AG10803 (cell line): ENCODE data around the gene RBM8A.

Experiments
- DNase-seq: peaks from one replicate; pipeline ENCODE4 v3.0.0; 2010; ENCODE audit warnings: low read depth
- H3K4me3 ChIP-seq: 2 replicates; pipeline ENCODE4 v1.5.1; 2011; ENCODE audit warnings: mild to moderate bottlenecking, low read length, control low read depth
- TF ChIP-seq, protein P1 (sequence below): conservative IDR thresholded peaks from 2 replicates; pipeline ENCODE4 v1.5.1; 2011; ENCODE audit warnings: mild to moderate bottlenecking, low read length, control low read depth, inconsistent platforms

Gene RBM8A

DNA sequence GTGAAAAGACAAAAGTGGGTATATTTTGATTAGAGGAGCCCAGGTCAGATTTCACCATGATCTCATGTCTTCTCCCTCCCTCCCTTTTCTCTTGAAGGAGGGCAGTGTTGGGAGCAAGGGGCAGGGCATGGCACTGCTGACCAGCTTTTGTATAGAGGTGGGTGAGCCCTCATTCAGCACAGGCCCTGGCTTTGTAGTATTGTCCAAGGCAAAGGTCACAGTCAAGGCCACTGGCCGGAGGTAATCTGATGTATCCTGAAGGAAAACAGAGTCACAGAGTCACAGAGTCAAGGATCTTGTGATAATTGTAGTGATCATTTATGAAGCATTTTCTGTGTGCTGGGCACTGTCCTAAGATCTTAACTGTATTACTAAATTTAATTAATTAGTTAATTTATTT is 29.3 kb downstream of the RBM8A start:
- no peak for DNase-seq
- H3K4me3 ChIP-seq: no peak overlapping the region
- TF ChIP-seq, protein P1, sequence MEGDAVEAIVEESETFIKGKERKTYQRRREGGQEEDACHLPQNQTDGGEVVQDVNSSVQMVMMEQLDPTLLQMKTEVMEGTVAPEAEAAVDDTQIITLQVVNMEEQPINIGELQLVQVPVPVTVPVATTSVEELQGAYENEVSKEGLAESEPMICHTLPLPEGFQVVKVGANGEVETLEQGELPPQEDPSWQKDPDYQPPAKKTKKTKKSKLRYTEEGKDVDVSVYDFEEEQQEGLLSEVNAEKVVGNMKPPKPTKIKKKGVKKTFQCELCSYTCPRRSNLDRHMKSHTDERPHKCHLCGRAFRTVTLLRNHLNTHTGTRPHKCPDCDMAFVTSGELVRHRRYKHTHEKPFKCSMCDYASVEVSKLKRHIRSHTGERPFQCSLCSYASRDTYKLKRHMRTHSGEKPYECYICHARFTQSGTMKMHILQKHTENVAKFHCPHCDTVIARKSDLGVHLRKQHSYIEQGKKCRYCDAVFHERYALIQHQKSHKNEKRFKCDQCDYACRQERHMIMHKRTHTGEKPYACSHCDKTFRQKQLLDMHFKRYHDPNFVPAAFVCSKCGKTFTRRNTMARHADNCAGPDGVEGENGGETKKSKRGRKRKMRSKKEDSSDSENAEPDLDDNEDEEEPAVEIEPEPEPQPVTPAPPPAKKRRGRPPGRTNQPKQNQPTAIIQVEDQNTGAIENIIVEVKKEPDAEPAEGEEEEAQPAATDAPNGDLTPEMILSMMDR: no peak

DNA sequence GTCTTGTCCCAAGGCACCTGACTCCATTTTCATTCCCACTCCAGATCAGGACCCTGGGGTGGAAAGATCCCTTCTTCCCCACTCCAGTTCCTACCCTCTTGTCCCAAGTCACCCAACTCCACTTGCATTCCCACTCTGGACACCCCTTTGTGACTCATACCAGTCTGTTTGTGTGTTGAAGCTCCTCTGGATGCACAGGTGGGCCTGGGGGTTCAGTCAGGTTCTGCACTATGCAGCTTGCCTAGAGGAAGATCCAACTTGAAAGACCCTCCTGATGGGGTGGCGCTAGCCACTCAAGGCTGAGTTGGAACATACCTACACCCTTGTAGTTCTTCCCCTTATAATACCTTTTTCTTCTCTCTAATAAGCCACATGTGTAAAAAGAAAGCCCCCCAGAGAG is 31.8 kb downstream of the RBM8A start:
- TF ChIP-seq, protein P1: no peak
- no peak for DNase-seq
- H3K4me3 ChIP-seq: no peak overlapping the region

DNA sequence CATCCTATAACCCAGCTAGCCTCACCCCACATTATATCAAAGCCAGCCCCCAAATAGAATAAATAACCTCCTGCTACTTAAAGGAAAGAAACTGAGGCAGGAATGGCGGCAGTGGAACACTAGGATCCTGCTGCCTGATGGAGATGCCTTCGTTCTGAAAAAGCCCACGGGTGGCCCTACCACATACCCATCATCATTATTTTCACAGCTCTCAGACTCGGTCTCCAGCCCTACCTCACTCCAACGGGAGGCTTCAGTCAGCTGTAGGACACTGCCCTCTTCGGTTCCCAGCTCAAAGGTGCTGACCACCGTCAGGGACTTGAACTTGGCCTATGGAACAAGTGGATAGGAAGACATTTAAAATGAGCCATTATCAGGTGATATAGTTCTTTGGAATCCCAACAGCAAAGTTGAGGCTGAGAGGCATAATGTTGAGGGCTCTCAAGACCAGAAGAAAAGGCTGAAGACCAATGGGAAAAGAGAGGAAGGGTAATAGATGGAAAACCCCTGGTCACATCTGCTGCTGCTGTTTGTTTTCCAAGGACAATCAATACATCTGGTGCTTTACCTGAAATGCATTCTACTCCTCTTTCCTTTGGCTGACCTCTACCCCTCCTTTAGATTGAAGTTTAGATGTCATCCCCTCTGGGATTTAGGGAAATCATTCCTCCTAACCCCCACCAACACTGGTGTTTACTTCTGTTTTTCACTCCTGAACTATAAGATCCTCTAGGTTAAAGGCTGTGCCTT is 33.8 kb downstream of the RBM8A start:
- no peak overlapping the region for H3K4me3 ChIP-seq
- TF ChIP-seq, protein P1: no peak
- no peak for DNase-seq

DNA sequence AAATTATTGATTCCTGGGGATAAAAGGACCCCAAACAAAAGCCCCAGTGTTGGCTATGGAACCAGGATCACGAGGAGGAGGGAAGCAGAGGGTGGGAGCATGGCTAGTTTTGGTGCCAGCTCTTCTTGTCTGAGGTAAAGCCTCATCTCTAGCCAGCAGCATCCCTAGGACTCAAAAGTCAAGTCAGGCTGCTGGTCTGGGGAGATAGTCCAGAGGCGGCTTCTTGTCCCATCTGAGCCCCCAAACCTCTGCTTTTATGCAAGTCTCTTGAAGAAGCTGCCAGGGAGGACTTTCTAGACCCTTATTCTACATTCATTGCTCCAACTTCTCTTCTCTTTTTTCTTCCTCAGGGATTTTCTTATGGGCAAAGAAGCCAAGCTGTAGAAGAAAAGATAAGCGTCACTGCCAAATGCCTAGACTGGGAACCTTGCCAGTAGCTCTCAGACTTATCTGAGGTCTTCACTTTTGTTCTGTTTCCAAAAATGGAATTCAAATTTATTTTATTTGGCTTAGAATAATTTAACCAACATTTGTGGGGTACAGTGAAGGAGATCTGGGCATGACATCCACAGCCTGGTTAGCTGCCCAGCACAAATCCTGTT is 34.7 kb downstream of the RBM8A start:
- DNase-seq: peak; percentile 13
- peak overlapping the region; percentile 6 for H3K4me3 ChIP-seq
- TF ChIP-seq, protein P1: no peak

DNA sequence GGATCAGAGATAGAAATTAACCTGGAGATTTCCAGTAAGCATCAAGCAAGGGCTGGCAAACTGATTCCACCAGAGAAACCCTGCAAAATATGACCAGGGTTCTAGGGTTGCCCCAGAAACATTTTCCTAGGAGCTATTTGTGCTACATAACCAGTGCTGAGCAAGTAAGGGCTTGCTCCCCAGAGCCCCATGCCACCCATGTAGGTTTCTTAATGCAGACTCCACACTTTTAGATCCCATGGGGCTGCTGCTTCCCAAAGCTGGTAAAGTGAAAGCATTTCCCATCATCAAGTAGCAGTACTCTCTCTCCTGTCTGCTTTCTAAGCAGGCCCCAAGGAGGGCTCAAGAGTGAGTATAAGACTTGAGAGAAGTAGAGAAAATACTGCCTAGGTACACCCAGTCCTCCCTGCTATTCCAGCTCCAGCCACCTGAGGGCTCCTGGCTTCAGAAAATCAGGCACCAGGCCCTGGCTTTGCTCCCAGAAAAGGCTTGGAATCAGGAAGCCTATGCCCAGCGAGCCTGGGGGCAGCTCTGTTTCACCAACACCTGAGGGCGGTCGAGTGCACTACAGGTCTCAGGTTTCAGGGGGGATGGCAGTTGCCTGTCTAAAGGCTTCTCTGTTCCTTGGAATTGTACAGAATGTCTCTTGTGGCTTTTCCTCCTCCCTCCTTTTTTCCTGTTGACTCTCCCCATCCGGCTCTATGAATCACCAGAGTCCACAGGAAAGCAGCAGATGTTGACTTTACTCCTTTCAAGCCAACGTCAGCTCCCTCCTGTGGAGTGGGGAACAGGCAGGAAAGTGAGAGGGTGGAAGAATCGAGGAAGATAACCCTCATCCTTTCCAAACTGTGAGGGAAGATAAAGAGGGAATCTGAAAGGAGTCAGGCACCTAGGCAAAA is 35.4 kb downstream of the RBM8A start:
- H3K4me3 ChIP-seq: peak overlapping the region; percentile 6
- peak; percentile 97 for DNase-seq
- TF ChIP-seq, protein P1: peak; percentile 93

DNA sequence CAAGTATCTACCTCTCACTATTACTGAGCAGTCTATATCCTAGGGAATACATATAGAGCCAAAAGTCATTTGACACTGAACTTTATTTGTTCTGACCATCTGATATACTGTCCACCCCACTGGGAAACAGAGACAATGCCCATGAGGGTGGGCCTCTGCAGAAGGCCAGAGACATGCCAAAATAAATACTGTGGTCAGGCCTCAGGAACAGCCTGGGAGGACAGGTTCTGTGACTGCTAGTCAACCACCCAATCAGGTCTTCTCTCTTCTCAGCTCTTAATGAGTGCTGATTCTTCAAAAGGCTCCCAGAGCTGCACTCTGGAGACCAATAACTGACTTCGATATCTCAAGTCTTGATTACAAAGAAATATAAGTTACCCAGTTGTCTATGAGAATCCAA is 36.1 kb downstream of the RBM8A start:
- TF ChIP-seq, protein P1: no peak
- no peak for DNase-seq
- H3K4me3 ChIP-seq: no peak overlapping the region
